ENCODE measurements around the gene RIMS1.

DNA sequence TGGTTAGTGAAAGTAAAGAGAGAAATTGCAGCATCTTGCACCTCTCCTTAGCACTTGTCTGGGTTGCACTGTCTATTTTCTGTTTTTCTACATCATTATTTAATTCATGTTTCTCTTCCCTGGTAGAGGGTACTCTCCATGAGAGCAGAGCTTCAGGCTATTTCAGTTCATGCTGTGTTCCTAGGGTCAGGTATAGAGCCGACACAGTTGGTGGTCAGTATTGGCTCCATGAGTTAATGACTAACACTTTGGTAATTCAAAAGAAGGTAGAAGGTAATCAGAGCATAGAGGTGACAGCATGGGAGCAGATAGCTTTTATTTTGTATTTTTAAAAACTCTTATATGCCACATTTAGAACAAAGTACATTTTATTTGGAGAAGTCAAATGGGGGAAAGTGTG is 42.7 kb downstream of the RIMS1 start:
- TF ChIP-seq POLR2A (IDR thresholded peaks at IDR 0.05; ENCODE audit: low read depth, low read length), result no peak
- TF ChIP-seq EZH2 (IDR thresholded peaks at IDR 0.05; ENCODE audit: borderline replicate concordance, low read depth, low read length, severe bottlenecking), result no peak
- TF ChIP-seq, protein P1, sequence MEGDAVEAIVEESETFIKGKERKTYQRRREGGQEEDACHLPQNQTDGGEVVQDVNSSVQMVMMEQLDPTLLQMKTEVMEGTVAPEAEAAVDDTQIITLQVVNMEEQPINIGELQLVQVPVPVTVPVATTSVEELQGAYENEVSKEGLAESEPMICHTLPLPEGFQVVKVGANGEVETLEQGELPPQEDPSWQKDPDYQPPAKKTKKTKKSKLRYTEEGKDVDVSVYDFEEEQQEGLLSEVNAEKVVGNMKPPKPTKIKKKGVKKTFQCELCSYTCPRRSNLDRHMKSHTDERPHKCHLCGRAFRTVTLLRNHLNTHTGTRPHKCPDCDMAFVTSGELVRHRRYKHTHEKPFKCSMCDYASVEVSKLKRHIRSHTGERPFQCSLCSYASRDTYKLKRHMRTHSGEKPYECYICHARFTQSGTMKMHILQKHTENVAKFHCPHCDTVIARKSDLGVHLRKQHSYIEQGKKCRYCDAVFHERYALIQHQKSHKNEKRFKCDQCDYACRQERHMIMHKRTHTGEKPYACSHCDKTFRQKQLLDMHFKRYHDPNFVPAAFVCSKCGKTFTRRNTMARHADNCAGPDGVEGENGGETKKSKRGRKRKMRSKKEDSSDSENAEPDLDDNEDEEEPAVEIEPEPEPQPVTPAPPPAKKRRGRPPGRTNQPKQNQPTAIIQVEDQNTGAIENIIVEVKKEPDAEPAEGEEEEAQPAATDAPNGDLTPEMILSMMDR (IDR thresholded peaks at IDR 0.05; ENCODE audit: extremely low read depth in 1 of 2, insufficient read depth in 1 of 2, low read depth in 1 of 2, low read length in 2 of 2), result no peak
